GM12878 (cell line): ENCODE results near the gene ARMC2. TPM values are rescaled to one million over a fixed set of nuclear protein-coding genes. Genes with fewer than 3 reads are reported as not detected.

Source experiments
- ATAC-seq: fragments of 200-7000 bp; cut with Tn5 transposase; 3 replicates; pipeline ENCODE4 v1.9.1; 2020; ENCODE audit warnings: mild to moderate bottlenecking, moderate library complexity
- BruUV-seq: library from RNA; stranded (reverse); fragments of 400-500 nt; replicated peaks from 2 replicates; lab custom pipeline; 2021; lab: Mats Ljungman, UMichigan
- CTCF ChIA-PET: fragments of 300-600 bp; sonication (Branson Sonifier 250); formaldehyde crosslinking; extraction: SDS; loops from one replicate; lab custom pipeline; 2021; ENCODE audit warnings: inconsistent platforms; lab: Yijun Ruan, JAX
- POLR2A ChIA-PET: fragments of 350-600 bp; formaldehyde crosslinking; extraction: SDS; loops from one replicate; lab custom pipeline; 2021; ENCODE audit warnings: inconsistent platforms; lab: Charles Lee
- RAD21 ChIA-PET: fragments of 300-600 bp; sonication (Branson Sonifier 250); formaldehyde crosslinking; loops from one replicate; lab custom pipeline; 2023; ENCODE audit warnings: antibody characterized with exemption; ENCODE audit not compliant: unreplicated experiment; lab: Charles Lee
- SMC1A ChIA-PET: fragments of 300-600 bp; sonication (Branson Sonifier 250); formaldehyde crosslinking; loops from one replicate; lab custom pipeline; 2023; ENCODE audit not compliant: unreplicated experiment, uncharacterized antibody; lab: Charles Lee
- DNase-seq: peaks from one replicate; pipeline ENCODE4 v3.0.0-alpha.2; 2011; ENCODE audit warnings: low read depth, low spot score
- FAIRE-seq: peaks from 3 replicates; lab custom pipeline; 2011; peaks lifted over from hg19 to GRCh38; lab: Jason Lieb, UNC
- H2AFZ ChIP-seq: 2 replicates; pipeline ENCODE4 v1.6.0; 2011; ENCODE audit warnings: low read depth, low read length, control low read depth; ENCODE audit not compliant: control insufficient read depth
- H3K27ac ChIP-seq: 2 replicates; pipeline ENCODE4 v1.5.1; 2011; ENCODE audit warnings: control low read depth; ENCODE audit not compliant: control insufficient read depth, insufficient read depth
- H3K27me3 ChIP-seq, 2 experiments: replicated peaks in 1 of 2; 2 replicates each; pipeline versions ENCODE4 v1.6.0 to v1.6.1; 2011; ENCODE audit warnings: low read length in 1 of 2; ENCODE audit not compliant: control insufficient read depth in 2 of 2, insufficient read depth in 2 of 2
- H3K36me3 ChIP-seq, 2 experiments: 2 replicates each; pipeline ENCODE4 v1.5.1; 2011; ENCODE audit warnings: low read length in 1 of 2; ENCODE audit not compliant: control insufficient read depth in 2 of 2, insufficient read depth in 2 of 2
- H3K4me1 ChIP-seq: 2 replicates; pipeline ENCODE4 v1.6.1; 2011; ENCODE audit warnings: mild to moderate bottlenecking, low read length, moderate library complexity, mixed read lengths; ENCODE audit not compliant: control insufficient read depth, insufficient read depth
- H3K4me2 ChIP-seq: 2 replicates; pipeline ENCODE4 v1.6.0; 2011; ENCODE audit warnings: control low read depth; ENCODE audit not compliant: control insufficient read depth, insufficient read depth
- H3K4me3 ChIP-seq: fragments of 200-600 bp; sonication (generic); 2 replicates; pipeline ENCODE4 v1.5.1; 2016
- H3K79me2 ChIP-seq: 2 replicates; pipeline ENCODE4 v1.6.0; 2011; ENCODE audit warnings: low read length; ENCODE audit not compliant: control insufficient read depth, insufficient read depth
- H3K9ac ChIP-seq: 2 replicates; pipeline ENCODE4 v1.8.0; 2011; ENCODE audit warnings: low read length, control low read depth, mixed read lengths; ENCODE audit not compliant: control insufficient read depth, insufficient read depth
- H3K9me3 ChIP-seq: replicated peaks from 3 replicates; pipeline ENCODE4 v1.5.1; 2011; ENCODE audit warnings: mild to moderate bottlenecking, low read length; ENCODE audit not compliant: control insufficient read depth, insufficient read depth
- H4K20me1 ChIP-seq: 2 replicates; pipeline ENCODE4 v1.6.0; 2011; ENCODE audit not compliant: control insufficient read depth, insufficient read depth
- ATF3 ChIP-seq: IDR thresholded peaks from 2 replicates; pipeline ENCODE4 v1.6.1; 2011; ENCODE audit warnings: low read depth, mild to moderate bottlenecking, low read length, moderate library complexity, borderline replicate concordance; ENCODE audit errors: extremely low read depth
- BRCA1 ChIP-seq: IDR thresholded peaks from 2 replicates; pipeline ENCODE4 v1.6.1; 2011; ENCODE audit warnings: low read depth, low read length, improper control_type of control experiment
- CBFB ChIP-seq: IDR thresholded peaks from 2 replicates; pipeline ENCODE4 v1.6.1; 2016; ENCODE audit warnings: antibody characterized with exemption, low read depth
- CREB1 ChIP-seq: IDR thresholded peaks from 2 replicates; pipeline ENCODE4 v1.6.1; 2012; ENCODE audit warnings: low read depth, mild to moderate bottlenecking, inconsistent platforms
- ETV6 ChIP-seq, 2 experiments: fragments of 450-650 bp in 1 of 2; IDR thresholded peaks in 1 of 2; conservative IDR thresholded peaks in 1 of 2; 2 replicates each; pipeline ENCODE4 v1.6.1; 2014; ENCODE audit warnings: antibody characterized with exemption in 1 of 2, borderline replicate concordance in 1 of 2, low read depth in 1 of 2, mild to moderate bottlenecking in 1 of 2, moderate library complexity in 1 of 2
- EZH2 ChIP-seq: IDR thresholded peaks from 2 replicates; pipeline ENCODE4 v1.6.1; 2012; ENCODE audit warnings: low read depth, mild to moderate bottlenecking, control low read depth, inconsistent platforms, low read length, borderline replicate concordance; ENCODE audit not compliant: control insufficient read depth
- NKRF ChIP-seq: fragments of 450-650 bp; conservative IDR thresholded peaks from 2 replicates; pipeline ENCODE4 v1.6.1; 2017; ENCODE audit warnings: mild to moderate bottlenecking, moderate library complexity
- NRF1 ChIP-seq: conservative IDR thresholded peaks from 2 replicates; pipeline ENCODE4 v1.6.1; 2011; ENCODE audit warnings: mild to moderate bottlenecking, low read depth, low read length, improper control_type of control experiment
- POLR2AphosphoS2 ChIP-seq: IDR thresholded peaks from 2 replicates; pipeline ENCODE4 v1.6.1; 2011; ENCODE audit warnings: low read depth, mild to moderate bottlenecking, low read length, improper control_type of control experiment, moderate library complexity
- RAD51 ChIP-seq: fragments of 450-650 bp; IDR thresholded peaks from 2 replicates; pipeline ENCODE4 v1.6.1; 2016; ENCODE audit warnings: moderate library complexity, mild to moderate bottlenecking, inconsistent platforms
- RELA ChIP-seq: fragments of 450-650 bp; IDR thresholded peaks from 2 replicates; pipeline ENCODE4 v1.8.0; 2014; ENCODE audit warnings: borderline replicate concordance; ENCODE audit not compliant: partially characterized antibody
- SMARCA5 ChIP-seq: fragments of 450-650 bp; IDR thresholded peaks from 2 replicates; pipeline ENCODE4 v1.6.1; 2017; ENCODE audit warnings: mild to moderate bottlenecking
- SUZ12 ChIP-seq: fragments of 200-600 bp; sonication (generic); IDR thresholded peaks from one replicate; pipeline ENCODE4 v1.6.1; 2018; ENCODE audit warnings: antibody characterized with exemption, mild to moderate bottlenecking; ENCODE audit not compliant: unreplicated experiment
- TAF1 ChIP-seq: IDR thresholded peaks from 2 replicates; pipeline ENCODE4 v1.6.1; 2011; ENCODE audit warnings: mild to moderate bottlenecking, low read depth, low read length, borderline replicate concordance
- WRNIP1 ChIP-seq: IDR thresholded peaks from 2 replicates; pipeline ENCODE4 v1.6.1; 2011; ENCODE audit warnings: low read depth, low read length, improper control_type of control experiment, borderline replicate concordance
- ZZZ3 ChIP-seq: IDR thresholded peaks from 2 replicates; pipeline ENCODE4 v1.6.1; 2011; ENCODE audit warnings: low read depth; ENCODE audit not compliant: control insufficient read depth, insufficient read length
- WGBS: methylation state at CpG from one replicate; pipeline ENCODE4 v1.1.6; 2016; ENCODE audit warnings: low lambda C conversion rate; ENCODE audit not compliant: insufficient replicate concordance, insufficient coverage; ENCODE audit errors: missing lambda C conversion rate; 5-methylcytosine and 5-hydroxymethylcytosine counted together
- in situ Hi-C: fragments of 300-500 bp; cut with MboI; formaldehyde crosslinking; loops from 9 replicates; pipeline ENCODE4 v1.14.3; 2018; ENCODE audit warnings: mixed read lengths
- intact Hi-C: fragments of 100-400 bp; cut with micrococcal nuclease; formaldehyde crosslinking; loops from one replicate; pipeline ENCODE4 v1.14.2; 2022; ENCODE audit not compliant: unreplicated experiment
- polyA plus RNA-seq, 11 experiments: library from polyadenylated mRNA; depleted of rRNA in 4 of 11; unstranded in 6 of 11; stranded (reverse) in 5 of 11; fragments of >200 nt; fragmentation: Nextera tagmentation in 4 of 11; fragmentation: Illumina TruSeq in 1 of 11; extraction: Ambion mirVana in 4 of 11; extraction: Trizol in 1 of 11; gene quantifications; 1 replicate in 1 of 11; 2 replicates in 10 of 11; pipeline versions ENCODE4 v1.2.1 to v1.2.3, GENCODE V29; 2011 to 2016; ENCODE audit warnings: inconsistent platforms in 2 of 11, missing spikeins in 2 of 11, low read depth in 1 of 11
- total RNA-seq, 4 experiments: library from RNA; depleted of rRNA in 3 of 4; stranded (reverse); fragments of >200 nt in 3 of 4; fragmentation: Illumina TruSeq in 1 of 4; extraction: Trizol in 1 of 4; gene quantifications; 2 replicates each; pipeline versions ENCODE4 v1.2.1 to v1.2.3, GENCODE V29; 2013 to 2021
- TF ChIP-seq, protein P1 (sequence below): fragments of 450-650 bp; IDR thresholded peaks from 2 replicates; pipeline ENCODE4 v1.6.1; 2017; ENCODE audit warnings: mild to moderate bottlenecking, low read depth, inconsistent platforms; ENCODE audit not compliant: poor library complexity, severe bottlenecking
- TF ChIP-seq, protein P2 (sequence below): fragments of 450-650 bp; IDR thresholded peaks from 2 replicates; pipeline ENCODE4 v1.6.1; 2018; ENCODE audit warnings: borderline replicate concordance, mild to moderate bottlenecking; ENCODE audit not compliant: partially characterized antibody

ARMC2 gene
- total and polyA plus RNA-seq, 10 of the 15 experiments (the other 5 are each of a cell fraction or from before 2014, with no cell fraction given) = 0.06 to 0.33 (median 0.21) TPM; not detected in 5

GRCh38 chr6:108937170-108937569 is 88.9 kb downstream of the ARMC2 start:
- intact Hi-C loops = no loop called here
- CTCF ChIA-PET = no interaction called here
- Histone ChIP-seq H3K9ac (no peak overlapping the region), H3K36me3 (no peaks in the 10 kb centered on the region), H3K4me3 (no peak overlapping the region), H3K4me2 (no peak overlapping the region), H3K79me2 (no peaks in the 10 kb centered on the region), H3K9me3 (no peaks in the 10 kb centered on the region), H3K27ac (no peak overlapping the region), H3K4me1 (no peaks in the 10 kb centered on the region), H4K20me1 (no peaks in the 10 kb centered on the region), H3K27me3 (peaks cover 0 to 2% of the 10 kb centered on the region in 2 experiments; a peak in 1 of 4 replicates), H2AFZ (no peak overlapping the region)
- FAIRE-seq = no peak
- DNase-seq = no peak
- RAD21 ChIA-PET = no interaction called here
- BruUV-seq = no TSS peak
- POLR2A ChIA-PET = no interaction called here
- 50% methylated on average over 1 of the region's 1 CpG for WGBS
- in situ Hi-C loops = no loop called here
- ATAC-seq = no peak
- SMC1A ChIA-PET = no interaction called here
- no peak for TF ChIP-seq TAF1
- TF ChIP-seq BRCA1 = no peak
- TF ChIP-seq ZZZ3 = no peak
- TF ChIP-seq RELA = no peak
- TF ChIP-seq, protein P1, sequence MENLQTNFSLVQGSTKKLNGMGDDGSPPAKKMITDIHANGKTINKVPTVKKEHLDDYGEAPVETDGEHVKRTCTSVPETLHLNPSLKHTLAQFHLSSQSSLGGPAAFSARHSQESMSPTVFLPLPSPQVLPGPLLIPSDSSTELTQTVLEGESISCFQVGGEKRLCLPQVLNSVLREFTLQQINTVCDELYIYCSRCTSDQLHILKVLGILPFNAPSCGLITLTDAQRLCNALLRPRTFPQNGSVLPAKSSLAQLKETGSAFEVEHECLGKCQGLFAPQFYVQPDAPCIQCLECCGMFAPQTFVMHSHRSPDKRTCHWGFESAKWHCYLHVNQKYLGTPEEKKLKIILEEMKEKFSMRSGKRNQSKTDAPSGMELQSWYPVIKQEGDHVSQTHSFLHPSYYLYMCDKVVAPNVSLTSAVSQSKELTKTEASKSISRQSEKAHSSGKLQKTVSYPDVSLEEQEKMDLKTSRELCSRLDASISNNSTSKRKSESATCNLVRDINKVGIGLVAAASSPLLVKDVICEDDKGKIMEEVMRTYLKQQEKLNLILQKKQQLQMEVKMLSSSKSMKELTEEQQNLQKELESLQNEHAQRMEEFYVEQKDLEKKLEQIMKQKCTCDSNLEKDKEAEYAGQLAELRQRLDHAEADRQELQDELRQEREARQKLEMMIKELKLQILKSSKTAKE = no peak
- no peak for TF ChIP-seq NRF1
- TF ChIP-seq CBFB = no peak
- TF ChIP-seq, protein P2, sequence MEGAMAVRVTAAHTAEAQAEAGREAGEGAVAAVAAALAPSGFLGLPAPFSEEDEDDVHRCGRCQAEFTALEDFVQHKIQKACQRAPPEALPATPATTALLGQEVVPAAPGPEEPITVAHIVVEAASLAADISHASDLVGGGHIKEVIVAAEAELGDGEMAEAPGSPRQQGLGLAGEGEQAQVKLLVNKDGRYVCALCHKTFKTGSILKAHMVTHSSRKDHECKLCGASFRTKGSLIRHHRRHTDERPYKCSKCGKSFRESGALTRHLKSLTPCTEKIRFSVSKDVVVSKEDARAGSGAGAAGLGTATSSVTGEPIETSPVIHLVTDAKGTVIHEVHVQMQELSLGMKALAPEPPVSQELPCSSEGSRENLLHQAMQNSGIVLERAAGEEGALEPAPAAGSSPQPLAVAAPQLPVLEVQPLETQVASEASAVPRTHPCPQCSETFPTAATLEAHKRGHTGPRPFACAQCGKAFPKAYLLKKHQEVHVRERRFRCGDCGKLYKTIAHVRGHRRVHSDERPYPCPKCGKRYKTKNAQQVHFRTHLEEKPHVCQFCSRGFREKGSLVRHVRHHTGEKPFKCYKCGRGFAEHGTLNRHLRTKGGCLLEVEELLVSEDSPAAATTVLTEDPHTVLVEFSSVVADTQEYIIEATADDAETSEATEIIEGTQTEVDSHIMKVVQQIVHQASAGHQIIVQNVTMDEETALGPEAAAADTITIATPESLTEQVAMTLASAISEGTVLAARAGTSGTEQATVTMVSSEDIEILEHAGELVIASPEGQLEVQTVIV = no peak
- TF ChIP-seq SUZ12 = no peak
- no peak for TF ChIP-seq EZH2
- TF ChIP-seq ATF3 = no peak
- no peak for TF ChIP-seq SMARCA5
- TF ChIP-seq RAD51 = no peak
- no peak for TF ChIP-seq POLR2AphosphoS2
- no peak for TF ChIP-seq WRNIP1
- no peak for TF ChIP-seq NKRF
- no peak for TF ChIP-seq ETV6 (conservative IDR thresholded peaks at IDR 0.05 in 1 of 2, IDR thresholded peaks at IDR 0.05 in 1 of 2; ENCODE audit: borderline replicate concordance in 1 of 2, low read depth in 1 of 2)
- no peak for TF ChIP-seq CREB1
